Activated CD8-positive, alpha-beta memory T cell treated with anti-CD3 and anti-CD28 coated beads, Interleukin-2, amount 50 U/mL, for 24 hours (primary cell): ENCODE data around the gene DENND1A.
"Not testable (repeated sequence)": the region's sequence is repeated elsewhere in the genome, so short reads cannot be mapped to it uniquely, and the experiment has no call there.

Experiments used
- DNase-seq: peaks from one replicate; pipeline ENCODE4 v3.0.0-alpha.2; 2020; ENCODE audit errors: extremely low read depth

DENND1A gene

GRCh38 chr9:123929870-123930831 is at the start of gene DENND1A:
DENND1A (minus strand) TSS chr9:123930126; CDS start chr9:123929905, 221 bp downstream.
- DNase-seq = peak; percentile 64

GRCh38 chr9:123978981-123979380 is 49.1 kb upstream of the DENND1A start:
- DNase-seq = no peak

- DNase-seq = not testable (repeated sequence)
These were observed 46.7 kb upstream of the DENND1A start for GRCh38 chr9:123976579-123976978.

- DNase-seq = no peak
These were observed 45.9 kb upstream of the DENND1A start for GRCh38 chr9:123975871-123976270.

- DNase-seq = no peak
These were observed 44.5 kb upstream of the DENND1A start for GRCh38 chr9:123974471-123974870.

GRCh38 chr9:123973590-123974223 is 43.8 kb upstream of the DENND1A start:
- DNase-seq = no peak

GRCh38 chr9:123972618-123973017 is 42.7 kb upstream of the DENND1A start:
- DNase-seq = no peak

GRCh38 chr9:123967323-123967722 is 37.4 kb upstream of the DENND1A start:
- no peak for DNase-seq

- no peak for DNase-seq
These were observed 36.1 kb upstream of the DENND1A start for GRCh38 chr9:123965801-123966686.

- no peak for DNase-seq
These were observed 34.8 kb upstream of the DENND1A start for GRCh38 chr9:123964761-123965160.

GRCh38 chr9:123960965-123961364 is 31.0 kb upstream of the DENND1A start:
- DNase-seq = no peak

GRCh38 chr9:123960366-123960765 is 30.4 kb upstream of the DENND1A start:
- no peak for DNase-seq

- no peak for DNase-seq
These were observed 29.9 kb upstream of the DENND1A start for GRCh38 chr9:123959787-123960186.

- DNase-seq = no peak
These were observed 27.8 kb upstream of the DENND1A start for GRCh38 chr9:123957731-123958130.

- DNase-seq = no peak
These were observed 27.3 kb upstream of the DENND1A start for GRCh38 chr9:123957168-123957721.

- no peak for DNase-seq
These were observed 25.7 kb upstream of the DENND1A start for GRCh38 chr9:123955637-123956036.

- DNase-seq = no peak
These were observed 24.8 kb upstream of the DENND1A start for GRCh38 chr9:123954518-123955280.

- no peak for DNase-seq
These were observed 22.9 kb upstream of the DENND1A start for GRCh38 chr9:123952641-123953495.

- DNase-seq = no peak
These were observed 18.4 kb upstream of the DENND1A start for GRCh38 chr9:123948286-123948685.

- DNase-seq = no peak
These were observed 17.4 kb upstream of the DENND1A start for GRCh38 chr9:123947326-123947725.
